HG03575 (cell line): Measurements from ENCODE around the gene TMEM86A.

ENCODE experiments used
- ATAC-seq: cut with Tn5 transposase; IDR thresholded peaks from one replicate; pipeline ENCODE4 v1.9.1; 2021; ENCODE audit not compliant: unreplicated experiment, insufficient number of reproducible peaks, low FRiP score; ENCODE audit errors: extremely low read depth

Gene TMEM86A

DNA sequence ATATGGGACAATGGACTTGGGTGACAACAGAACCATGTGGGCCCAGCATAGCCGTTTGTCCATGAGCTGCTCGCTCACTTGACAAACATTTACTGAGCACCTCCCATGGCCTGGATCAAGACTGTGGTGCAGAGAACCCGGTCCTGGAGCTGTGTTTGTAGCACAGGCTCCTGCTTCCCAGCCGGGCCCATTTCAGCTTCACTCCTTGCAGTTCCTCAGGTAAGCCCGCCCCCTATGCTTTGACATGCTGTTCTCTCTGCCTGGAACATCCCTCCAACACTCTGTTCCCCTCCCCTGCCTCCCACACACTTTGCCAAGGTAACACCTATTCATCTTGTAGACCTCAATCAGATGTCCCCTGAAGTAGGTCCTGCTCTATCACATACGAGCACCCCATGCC is 46.7 kb downstream of the TMEM86A start:
- ATAC-seq: no peak

DNA sequence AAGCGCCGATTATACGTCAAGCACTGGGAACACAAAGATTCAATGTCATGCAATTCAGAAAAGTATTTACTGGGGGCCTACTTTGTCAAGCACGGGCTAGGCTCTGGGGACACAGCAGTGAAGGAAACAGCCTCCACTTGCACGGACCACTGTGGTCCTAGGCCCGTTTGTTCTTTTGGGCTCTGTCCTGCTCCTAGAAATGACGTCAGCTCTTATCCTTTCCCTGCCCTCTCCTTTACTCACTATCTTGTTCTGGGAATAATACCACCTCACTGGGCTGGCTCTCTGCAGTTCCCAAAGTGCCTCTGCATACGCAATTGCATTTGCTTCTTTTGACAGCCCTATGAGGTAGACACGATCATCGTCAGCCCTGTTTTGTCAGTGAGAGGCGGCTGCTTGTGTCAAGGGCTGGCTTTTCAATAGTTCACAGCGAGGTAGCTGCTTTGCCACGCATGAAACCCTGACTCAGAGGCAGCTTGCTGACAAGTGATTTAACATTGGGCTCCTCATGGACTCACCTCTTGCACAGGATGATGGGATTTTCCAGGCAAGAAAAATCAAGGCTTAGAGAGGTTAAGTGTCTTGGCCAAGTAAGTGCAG is 50.3 kb downstream of the TMEM86A start:
- no peak for ATAC-seq

DNA sequence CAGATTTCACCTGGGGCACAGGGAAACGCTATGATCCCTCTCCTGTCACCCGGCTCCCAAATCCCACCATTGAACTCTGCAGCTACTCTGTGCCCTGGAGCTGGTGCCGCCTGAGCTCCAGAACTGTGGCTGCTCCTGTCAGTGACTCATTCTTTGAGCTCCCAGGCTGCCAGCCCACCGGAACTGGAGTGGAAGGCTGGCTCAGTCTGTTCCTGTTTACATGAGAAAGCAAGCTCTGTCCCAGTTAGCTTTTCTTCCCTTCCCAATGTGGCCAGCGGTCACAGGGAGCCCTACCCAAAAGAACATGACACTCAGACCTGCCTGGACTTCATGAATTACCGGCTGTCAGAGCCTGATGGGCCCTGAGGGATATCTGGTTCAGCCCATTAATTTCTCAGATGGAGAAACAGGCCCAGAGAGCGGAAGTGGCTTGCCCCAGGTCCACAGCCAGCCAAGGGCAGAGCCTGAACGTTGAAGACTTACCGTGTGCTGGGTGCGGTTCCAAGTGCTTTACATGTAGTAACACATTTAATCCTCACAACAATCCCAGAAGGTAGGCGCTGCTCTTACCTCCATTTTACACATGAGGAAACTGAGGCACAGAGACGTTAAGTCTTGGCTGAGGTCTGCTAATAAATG is 51.2 kb downstream of the TMEM86A start:
- ATAC-seq: no peak

DNA sequence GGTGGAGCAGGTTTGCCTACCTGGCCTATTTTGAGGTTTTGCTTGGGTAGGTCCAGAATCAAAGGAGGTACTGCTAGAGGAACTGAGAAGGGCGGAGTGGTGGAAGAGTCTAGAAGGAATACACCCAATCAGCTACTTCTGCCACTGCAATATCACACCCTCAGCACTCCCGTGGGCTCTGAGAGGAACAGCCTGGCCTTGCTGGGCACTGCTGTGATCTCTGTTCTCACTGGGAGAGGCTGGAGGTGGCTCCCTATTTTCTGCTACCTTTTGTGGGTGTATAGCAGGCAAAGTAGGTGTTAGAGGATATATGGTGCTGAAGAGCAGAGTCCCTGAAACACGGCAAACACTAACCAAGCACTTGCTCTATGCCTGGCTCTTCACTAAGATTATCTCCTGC is 52.4 kb downstream of the TMEM86A start:
- ATAC-seq: no peak

DNA sequence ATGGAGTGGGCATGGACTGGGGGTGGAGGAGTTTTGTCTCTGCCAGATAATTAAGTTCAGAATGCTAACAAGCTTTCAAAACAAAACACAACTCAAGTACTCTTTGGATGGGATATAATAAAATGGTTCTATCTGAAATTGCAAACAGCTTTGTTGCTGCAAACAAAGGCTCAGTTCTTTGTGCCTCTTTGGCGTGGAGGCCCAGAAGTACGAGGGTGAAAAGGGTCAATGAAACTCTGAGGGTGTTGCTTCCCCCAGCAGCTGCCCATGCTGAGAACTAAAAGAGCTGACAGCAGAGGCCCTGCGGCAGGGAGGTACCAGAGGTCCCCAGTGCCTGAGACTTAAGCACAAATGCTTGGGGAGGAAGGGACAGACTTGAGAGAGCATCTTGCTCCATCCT is 53.9 kb downstream of the TMEM86A start:
- ATAC-seq: no peak

DNA sequence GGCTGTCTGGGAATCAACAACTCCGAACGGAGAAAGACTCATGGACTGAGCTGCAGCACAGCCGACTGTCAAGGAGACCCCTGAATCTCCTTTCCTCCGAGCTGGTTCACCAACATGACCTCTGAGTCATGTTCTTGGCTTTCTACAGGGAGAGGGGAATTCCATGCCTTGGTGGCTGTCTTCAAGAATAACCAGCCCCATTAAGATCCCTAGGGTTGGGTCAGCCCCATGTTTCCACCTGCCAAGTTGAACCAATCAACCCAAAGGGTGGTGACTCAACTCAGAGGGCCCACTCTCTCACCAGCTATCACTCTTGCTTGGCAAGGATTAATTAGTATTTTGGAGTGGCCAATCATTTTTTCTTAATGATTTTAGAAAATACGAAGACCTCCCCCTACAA is 55.7 kb downstream of the TMEM86A start:
- no peak for ATAC-seq
